ENCODE results near the gene ZNF837. TPM values are rescaled to one million over a fixed set of nuclear protein-coding genes. Genes with fewer than 3 reads are reported as not detected.

ZNF837 gene
- total RNA-seq, 1 donor from 2014 or later = 0.89 TPM

DNA sequence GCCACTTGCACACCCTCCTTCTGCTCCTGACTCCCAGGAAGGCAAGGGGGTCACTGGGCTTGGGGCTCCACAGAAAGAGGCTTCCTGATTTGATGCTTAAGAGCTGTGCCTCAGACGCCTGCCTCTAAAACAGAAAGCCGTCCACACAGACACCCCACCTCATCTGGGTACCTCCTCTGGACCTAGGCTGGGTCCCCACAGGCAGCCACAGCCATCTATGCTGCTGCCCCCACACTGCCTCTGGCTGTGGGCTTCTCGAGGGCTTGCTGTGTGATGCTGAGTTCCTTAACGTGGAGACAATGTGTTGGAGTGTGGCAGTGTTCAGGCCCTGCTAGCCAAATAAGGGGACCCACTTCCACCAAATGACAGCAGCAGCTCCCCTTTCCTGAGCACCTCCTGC lies 62.5 kb downstream of the ZNF837 start:
- Mint-ChIP-seq H3K4me3 (no peak overlapping the region), H3K9me3 (peaks cover 4% of the 10 kb centered on the region), H3K36me3 (ENCODE audit: low read depth) (peaks cover 42% of the 10 kb centered on the region), H3K4me1 (no peaks in the 10 kb centered on the region), H3K27ac (no peak overlapping the region), H3K27me3 (no peaks in the 10 kb centered on the region)
- no peak for DNase-seq
- intact Hi-C loops (cut with micrococcal nuclease) = no loop called here

Other genes with a start within 250 kb of the ZNF837 start
- gene ZNF329, start 230.2 kb downstream of the ZNF837 start, total RNA-seq = 1.4 and 2.1 TPM in 2 replicates
- gene ZNF274, start 198.0 kb downstream of the ZNF837 start, total RNA-seq = 19.4 and 19.8 TPM in 2 replicates
- gene ZNF544, start 152.1 kb downstream of the ZNF837 start, total RNA-seq = 52.9 and 55.5 TPM in 2 replicates
- 4.8 and 5.1 TPM in 2 replicates for gene ZNF8, start 102.1 kb downstream of the ZNF837 start, total RNA-seq
- gene ERVK3-1, start 75.7 kb downstream of the ZNF837 start, total RNA-seq = 75.2 and 80.7 TPM in 2 replicates
- gene ZSCAN22, start 54.0 kb downstream of the ZNF837 start, total RNA-seq = 4.2 and 4.6 TPM in 2 replicates
- gene A1BG, start 27.5 kb downstream of the ZNF837 start, total RNA-seq = 7.6 and 7.7 TPM in 2 replicates
- gene ZNF497, start 18.3 kb downstream of the ZNF837 start, total RNA-seq = 0.79 and 1.1 TPM in 2 replicates
- gene RPS5, start 6.2 kb upstream of the ZNF837 start, total RNA-seq = 1,286 and 1,288 TPM in 2 replicates
- 0.54 and 1.1 TPM in 2 replicates for gene RNF225, start 14.6 kb upstream of the ZNF837 start, total RNA-seq
- 17.4 and 17.7 TPM in 2 replicates for gene ZNF584, start 27.6 kb upstream of the ZNF837 start, total RNA-seq
- gene ZNF132, start 59.1 kb upstream of the ZNF837 start, total RNA-seq = 3.6 and 3.8 TPM in 2 replicates
- gene ZNF324B, start 70.6 kb upstream of the ZNF837 start, total RNA-seq = 14.4 and 15.2 TPM in 2 replicates
- 13.6 and 14.7 TPM in 2 replicates for gene ZNF324, start 86.0 kb upstream of the ZNF837 start, total RNA-seq
- 6.3 and 6.8 TPM in 2 replicates for gene ZNF446, start 95.3 kb upstream of the ZNF837 start, total RNA-seq
- gene SLC27A5, start 131.0 kb upstream of the ZNF837 start, total RNA-seq = 24.6 and 27.0 TPM in 2 replicates
- 16.8 and 17.5 TPM in 2 replicates for gene ZBTB45, start 138.8 kb upstream of the ZNF837 start, total RNA-seq
- gene TRIM28, start 163.0 kb upstream of the ZNF837 start, total RNA-seq = 689 and 698 TPM in 2 replicates
- gene CHMP2A, start 174.1 kb upstream of the ZNF837 start, total RNA-seq = 108 and 114 TPM in 2 replicates
- gene UBE2M, start 177.6 kb upstream of the ZNF837 start, total RNA-seq = 161 and 175 TPM in 2 replicates
- 21.6 and 23.7 TPM in 2 replicates for gene MZF1, start 192.3 kb upstream of the ZNF837 start, total RNA-seq